GM23338 (cell line): Measurements from ENCODE around the gene MYG1. TPM values are rescaled to one million over a fixed set of nuclear protein-coding genes. Genes with fewer than 3 reads are reported as not detected.

Source experiments
- ATAC-seq: fragments of 200-7000 bp; cut with Tn5 transposase; 3 replicates; pipeline ENCODE4 v1.9.1; 2020
- DNase-seq: peaks from one replicate; pipeline ENCODE4 v3.0.0-alpha.2; 2015; ENCODE audit warnings: low spot score
- H2AFZ ChIP-seq: fragments of 200-600 bp; sonication (generic); 2 replicates; pipeline ENCODE4 v1.8.0; 2016; ENCODE audit warnings: antibody characterized with exemption, mild to moderate bottlenecking, moderate library complexity
- H3F3A ChIP-seq: fragments of 200-600 bp; sonication (generic); replicated peaks from 2 replicates; pipeline ENCODE4 v1.8.0; 2017; ENCODE audit warnings: antibody characterized with exemption, mixed run types, low read depth
- H3K27ac ChIP-seq: fragments of 200-600 bp; sonication (generic); 2 replicates; pipeline ENCODE4 v1.6.1; 2016; ENCODE audit warnings: low read depth
- H3K27me3 ChIP-seq: fragments of 200-600 bp; sonication (generic); 2 replicates; pipeline ENCODE4 v1.8.0; 2016; ENCODE audit warnings: mild to moderate bottlenecking, mixed run types, moderate library complexity; ENCODE audit not compliant: insufficient read depth
- H3K36me3 ChIP-seq: fragments of 200-600 bp; sonication (generic); 2 replicates; pipeline ENCODE4 v1.8.0; 2016; ENCODE audit warnings: mild to moderate bottlenecking; ENCODE audit not compliant: insufficient read depth
- H3K4me1 ChIP-seq: fragments of 200-600 bp; sonication (generic); 2 replicates; pipeline ENCODE4 v1.8.0; 2016; ENCODE audit warnings: mild to moderate bottlenecking, moderate library complexity; ENCODE audit not compliant: insufficient read depth
- H3K4me2 ChIP-seq: fragments of 200-600 bp; sonication (generic); 2 replicates; pipeline ENCODE4 v1.7.1; 2017; ENCODE audit warnings: mixed run types
- H3K4me3 ChIP-seq: fragments of 200-600 bp; sonication (generic); 2 replicates; pipeline ENCODE4 v1.6.1; 2016; ENCODE audit warnings: mixed run types
- H3K79me2 ChIP-seq: fragments of 200-600 bp; sonication (generic); replicated peaks from 2 replicates; pipeline ENCODE4 v1.8.0; 2017; ENCODE audit warnings: mild to moderate bottlenecking; ENCODE audit not compliant: insufficient read depth
- H3K9me2 ChIP-seq: fragments of 200-600 bp; sonication (generic); 2 replicates; pipeline ENCODE4 v1.8.0; 2017; ENCODE audit not compliant: insufficient read depth
- H4K20me1 ChIP-seq: fragments of 200-600 bp; sonication (generic); replicated peaks from 2 replicates; pipeline ENCODE4 v1.8.0; 2017; ENCODE audit warnings: mild to moderate bottlenecking; ENCODE audit not compliant: insufficient read depth
- H3K27ac Mint-ChIP-seq: 2 replicates; pipeline ENCODE4 v1.8.0; 2020; ENCODE audit warnings: inconsistent platforms, mild to moderate bottlenecking, moderate library complexity, mixed read lengths
- H3K27me3 Mint-ChIP-seq: 3 replicates; pipeline ENCODE4 v1.8.0; 2022; ENCODE audit warnings: low read depth, mild to moderate bottlenecking, moderate library complexity, mixed read lengths, inconsistent platforms; ENCODE audit not compliant: insufficient read depth, poor library complexity
- H3K36me3 Mint-ChIP-seq: 3 replicates; pipeline ENCODE4 v1.8.0; 2021; ENCODE audit warnings: low read depth, mild to moderate bottlenecking, inconsistent platforms, moderate library complexity, mixed read lengths
- H3K4me1 Mint-ChIP-seq: 3 replicates; pipeline ENCODE4 v1.8.0; 2020; ENCODE audit warnings: mild to moderate bottlenecking, inconsistent platforms, mixed read lengths
- H3K4me3 Mint-ChIP-seq: 3 replicates; pipeline ENCODE4 v1.8.0; 2021; ENCODE audit warnings: moderate library complexity, mild to moderate bottlenecking, inconsistent platforms, mixed read lengths
- H3K9me3 Mint-ChIP-seq: 3 replicates; pipeline ENCODE4 v1.8.0; 2020; ENCODE audit warnings: moderate library complexity, mild to moderate bottlenecking, inconsistent platforms, mixed read lengths
- CREB1 ChIP-seq: fragments of 250-450 bp; sonication (Bioruptor Pico); IDR thresholded peaks from 2 replicates; pipeline ENCODE4 v1.5.0; 2020; ENCODE audit warnings: low read depth, mild to moderate bottlenecking, moderate library complexity
- CTCF ChIP-seq, 2 experiments: fragments of 200-600 bp in 1 of 2; sonication (generic) in 1 of 2; conservative IDR thresholded peaks; 2 replicates each; pipeline versions ENCODE4 v1.5.1 to v1.6.1; 2016 to 2017; ENCODE audit warnings: antibody characterized with exemption in 2 of 2, low read depth in 2 of 2, mild to moderate bottlenecking in 2 of 2, moderate library complexity in 1 of 2
- ETS1 ChIP-seq: IDR thresholded peaks from 2 replicates; pipeline ENCODE4 v1.6.1; 2016; ENCODE audit warnings: antibody characterized with exemption
- EZH2phosphoT487 ChIP-seq: fragments of 200-600 bp; sonication (generic); IDR thresholded peaks from one replicate; pipeline ENCODE4 v1.8.1; 2018; ENCODE audit warnings: antibody characterized with exemption; ENCODE audit not compliant: unreplicated experiment
- JUNB ChIP-seq: IDR thresholded peaks from one replicate; pipeline ENCODE4 v1.6.1; 2016; ENCODE audit warnings: antibody characterized with exemption; ENCODE audit not compliant: unreplicated experiment
- NANOG ChIP-seq: IDR thresholded peaks from 2 replicates; pipeline ENCODE4 v1.6.1; 2016; ENCODE audit warnings: antibody characterized with exemption, borderline replicate concordance
- POLR2AphosphoS5 ChIP-seq: IDR thresholded peaks from 2 replicates; pipeline ENCODE4 v1.6.1; 2016; ENCODE audit warnings: antibody characterized with exemption, low read depth
- ZNF331 ChIP-seq: fragments of 250-450 bp; sonication (Bioruptor Pico); IDR thresholded peaks from 2 replicates; pipeline ENCODE4 v1.5.0; 2020; ENCODE audit warnings: low read depth, mild to moderate bottlenecking, moderate library complexity
- ZNF462 ChIP-seq: fragments of 250-450 bp; sonication (Bioruptor Pico); IDR thresholded peaks from 2 replicates; pipeline ENCODE4 v1.5.0; 2020; ENCODE audit warnings: mild to moderate bottlenecking, moderate library complexity
- polyA plus RNA-seq: library from polyadenylated mRNA; unstranded; fragments of >200 nt; fragmentation: Nextera tagmentation; extraction: Ambion mirVana; gene quantifications from 2 replicates; pipeline ENCODE4 v1.2.1, GENCODE V29; 2016
- total RNA-seq: library from RNA; depleted of rRNA; stranded (reverse); fragments of >200 nt; shearing (Covaris generic); gene quantifications from 2 replicates; pipeline ENCODE4 v1.2.3, GENCODE V29; 2014
- TF ChIP-seq, protein P1 (sequence below): IDR thresholded peaks from one replicate; pipeline ENCODE4 v1.6.1; 2018; ENCODE audit warnings: antibody characterized with exemption; ENCODE audit not compliant: unreplicated experiment

Gene MYG1
- total and polyA plus RNA-seq, 2 experiments from 2014 or later: 66.5 to 94.2 TPM

- ATAC-seq (no peak; the same call in 2 of the 3 replicates), DNase-seq (no peak)
- H3K4me1 ChIP-seq: no peaks in the 10 kb centered on the region
- H3K4me3 ChIP-seq: no peak overlapping the region
- H3K27ac Mint-ChIP-seq: no peak overlapping the region
- TF ChIP-seq ZNF462 (CRISPR knock-in tag): no peak
- TF ChIP-seq JUNB: no peak
- TF ChIP-seq POLR2AphosphoS5: no peak
- no peak for TF ChIP-seq EZH2phosphoT487
- TF ChIP-seq, protein P1, sequence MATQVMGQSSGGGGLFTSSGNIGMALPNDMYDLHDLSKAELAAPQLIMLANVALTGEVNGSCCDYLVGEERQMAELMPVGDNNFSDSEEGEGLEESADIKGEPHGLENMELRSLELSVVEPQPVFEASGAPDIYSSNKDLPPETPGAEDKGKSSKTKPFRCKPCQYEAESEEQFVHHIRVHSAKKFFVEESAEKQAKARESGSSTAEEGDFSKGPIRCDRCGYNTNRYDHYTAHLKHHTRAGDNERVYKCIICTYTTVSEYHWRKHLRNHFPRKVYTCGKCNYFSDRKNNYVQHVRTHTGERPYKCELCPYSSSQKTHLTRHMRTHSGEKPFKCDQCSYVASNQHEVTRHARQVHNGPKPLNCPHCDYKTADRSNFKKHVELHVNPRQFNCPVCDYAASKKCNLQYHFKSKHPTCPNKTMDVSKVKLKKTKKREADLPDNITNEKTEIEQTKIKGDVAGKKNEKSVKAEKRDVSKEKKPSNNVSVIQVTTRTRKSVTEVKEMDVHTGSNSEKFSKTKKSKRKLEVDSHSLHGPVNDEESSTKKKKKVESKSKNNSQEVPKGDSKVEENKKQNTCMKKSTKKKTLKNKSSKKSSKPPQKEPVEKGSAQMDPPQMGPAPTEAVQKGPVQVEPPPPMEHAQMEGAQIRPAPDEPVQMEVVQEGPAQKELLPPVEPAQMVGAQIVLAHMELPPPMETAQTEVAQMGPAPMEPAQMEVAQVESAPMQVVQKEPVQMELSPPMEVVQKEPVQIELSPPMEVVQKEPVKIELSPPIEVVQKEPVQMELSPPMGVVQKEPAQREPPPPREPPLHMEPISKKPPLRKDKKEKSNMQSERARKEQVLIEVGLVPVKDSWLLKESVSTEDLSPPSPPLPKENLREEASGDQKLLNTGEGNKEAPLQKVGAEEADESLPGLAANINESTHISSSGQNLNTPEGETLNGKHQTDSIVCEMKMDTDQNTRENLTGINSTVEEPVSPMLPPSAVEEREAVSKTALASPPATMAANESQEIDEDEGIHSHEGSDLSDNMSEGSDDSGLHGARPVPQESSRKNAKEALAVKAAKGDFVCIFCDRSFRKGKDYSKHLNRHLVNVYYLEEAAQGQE: no peak
- no peak for TF ChIP-seq CREB1
- TF ChIP-seq ETS1: no peak
- no peak for TF ChIP-seq NANOG
- no peak for TF ChIP-seq ZNF331
- no peak for TF ChIP-seq CTCF (conservative IDR thresholded peaks at IDR 0.05; ENCODE audit: low read depth in 2 of 2)
- H3K27ac ChIP-seq: no peak overlapping the region
- H2AFZ ChIP-seq: no peak overlapping the region
- peaks cover 15% of the 10 kb centered on the region for H3K27me3 Mint-ChIP-seq
- 0 out of 2 replicates have a peak, but pooled peaks cover 12% of the 10 kb centered on the region for H3K79me2 ChIP-seq
- no peaks in the 10 kb centered on the region for H3K9me2 ChIP-seq
- H3F3A ChIP-seq: 0 out of 2 replicates have a peak, but pooled peaks cover 13% of the 10 kb centered on the region
- peaks cover 11% of the 10 kb centered on the region; the same call in 1 of the 2 replicates for H4K20me1 ChIP-seq
- H3K36me3 Mint-ChIP-seq: peaks cover 83% of the 10 kb centered on the region
- H3K27me3 ChIP-seq: no peaks in the 10 kb centered on the region
- H3K4me2 ChIP-seq: no peak overlapping the region
- no peak overlapping the region for H3K4me3 Mint-ChIP-seq
- H3K36me3 ChIP-seq: peaks cover 27% of the 10 kb centered on the region; the same call in 1 of the 2 replicates
- H3K4me1 Mint-ChIP-seq: peaks cover 14% of the 10 kb centered on the region
- no peaks in the 10 kb centered on the region; the same call in 2 of the 3 replicates for H3K9me3 Mint-ChIP-seq
Measured at GRCh38 chr12:53274445-53274844, 25.1 kb upstream of the MYG1 start.
